Endothelial cell of umbilical vein (primary cell): ENCODE results near the gene SGCE. TPM values are rescaled to one million over a fixed set of nuclear protein-coding genes. Genes with fewer than 3 reads are reported as not detected.

Experiments
- BruUV-seq: library from RNA; stranded (reverse); fragments of 400-500 nt; replicated peaks from 2 replicates; lab custom pipeline; 2021; lab: Mats Ljungman, UMichigan
- CTCF ChIA-PET: fragments of 300-600, 350-600 bp; sonication (Branson Sonifier 250); formaldehyde crosslinking; loops from one replicate; lab custom pipeline; 2021; ENCODE audit warnings: antibody characterized with exemption, inconsistent platforms; lab: Charles Lee
- POLR2A ChIA-PET: fragments of 300-600, 350-600 bp; sonication (Branson Sonifier 250); formaldehyde crosslinking; loops from one replicate; lab custom pipeline; 2021; ENCODE audit warnings: antibody characterized with exemption, inconsistent platforms; lab: Charles Lee
- DNase-seq: peaks from one replicate; pipeline ENCODE4 v3.0.0-alpha.2; 2011; ENCODE audit warnings: low read depth, low spot score
- FAIRE-seq: peaks from 2 replicates; lab custom pipeline; 2011; peaks lifted over from hg19 to GRCh38; lab: Jason Lieb, UNC
- H2AFZ ChIP-seq: 2 replicates; pipeline ENCODE4 v1.6.0; 2012; ENCODE audit warnings: low read depth, low read length, control low read depth, inconsistent platforms
- H3K27ac ChIP-seq: 2 replicates; pipeline ENCODE4 v1.5.1; 2011; ENCODE audit warnings: low read depth, mild to moderate bottlenecking, control low read depth, low read length, moderate library complexity; ENCODE audit not compliant: insufficient read depth
- H3K27me3 ChIP-seq, 2 experiments: 2 replicates each; pipeline versions ENCODE4 v1.6.0 to v1.6.1; 2011; ENCODE audit warnings: low read length in 2 of 2, mixed read lengths in 1 of 2; ENCODE audit not compliant: control insufficient read depth in 2 of 2, insufficient read depth in 2 of 2
- H3K36me3 ChIP-seq, 2 experiments: 2 replicates in 1 of 2; 3 replicates in 1 of 2; pipeline ENCODE4 v1.5.1; 2011; ENCODE audit warnings: low read length in 2 of 2, mild to moderate bottlenecking in 1 of 2, moderate library complexity in 1 of 2; ENCODE audit not compliant: control insufficient read depth in 2 of 2, insufficient read depth in 2 of 2; ENCODE audit errors: extremely low read depth in 1 of 2
- H3K4me1 ChIP-seq: 3 replicates; pipeline ENCODE4 v1.5.1; 2011; ENCODE audit warnings: mild to moderate bottlenecking, low read length; ENCODE audit not compliant: control insufficient read depth, insufficient read depth; ENCODE audit errors: extremely low read depth
- H3K4me2 ChIP-seq: 2 replicates; pipeline ENCODE4 v1.6.1; 2011; ENCODE audit warnings: low read length, control low read depth, mixed read lengths; ENCODE audit not compliant: insufficient read depth
- H3K4me3 ChIP-seq, 3 experiments: fragments of 200-600 bp in 1 of 3; sonication (generic), shearing (Covaris generic) in 1 of 3; replicated peaks in 1 of 3; 2 replicates each; pipeline ENCODE4 v1.5.1; 2011 to 2016; ENCODE audit warnings: control low read depth in 3 of 3, low read length in 3 of 3, mild to moderate bottlenecking in 2 of 3, inconsistent platforms in 1 of 3, low read depth in 1 of 3, moderate library complexity in 1 of 3; ENCODE audit not compliant: insufficient read depth in 1 of 3
- H3K79me2 ChIP-seq: 2 replicates; pipeline ENCODE4 v1.6.0; 2012; ENCODE audit warnings: low read length, inconsistent platforms; ENCODE audit not compliant: control insufficient read depth, insufficient read depth
- H3K9ac ChIP-seq: replicated peaks from 2 replicates; pipeline ENCODE3; 2011; ENCODE audit warnings: low read length, control low read depth; ENCODE audit not compliant: insufficient read depth; ENCODE audit errors: extremely low read depth
- H3K9me1 ChIP-seq: replicated peaks from 3 replicates; pipeline ENCODE4 v1.6.0; 2011; ENCODE audit warnings: mild to moderate bottlenecking, low read length; ENCODE audit not compliant: control insufficient read depth, insufficient read depth; ENCODE audit errors: extremely low read depth
- H3K9me3 ChIP-seq: replicated peaks from 2 replicates; pipeline ENCODE4 v1.5.1; 2012; ENCODE audit warnings: low read length, inconsistent platforms; ENCODE audit not compliant: control insufficient read depth, insufficient read depth
- H4K20me1 ChIP-seq: replicated peaks from 2 replicates; pipeline ENCODE3; 2011; ENCODE audit warnings: mild to moderate bottlenecking, low read length; ENCODE audit not compliant: control insufficient read depth, insufficient read depth; ENCODE audit errors: extremely low read depth
- CTCF ChIP-seq, 2 donors: IDR thresholded peaks; 1 replicate in 1 of 2; 2 replicates in 1 of 2; pipeline ENCODE4 v1.5.1; 2011; ENCODE audit warnings: low read length in 2 of 2, mild to moderate bottlenecking in 2 of 2, moderate library complexity in 2 of 2, control low read depth in 1 of 2, inconsistent platforms in 1 of 2, low read depth in 1 of 2; ENCODE audit not compliant: insufficient read depth in 1 of 2; ENCODE audit errors: extremely low read depth in 1 of 2
- EZH2 ChIP-seq: IDR thresholded peaks from 2 replicates; pipeline ENCODE4 v1.6.1; 2012; ENCODE audit warnings: borderline replicate concordance, low read depth, mild to moderate bottlenecking, moderate library complexity, low read length, inconsistent platforms; ENCODE audit not compliant: severe bottlenecking
- FOS ChIP-seq: IDR thresholded peaks from 2 replicates; pipeline ENCODE4 v1.6.1; 2011; ENCODE audit warnings: mild to moderate bottlenecking, low read length, moderate library complexity, borderline replicate concordance; ENCODE audit not compliant: insufficient read depth
- GATA2 ChIP-seq: IDR thresholded peaks from 2 replicates; pipeline ENCODE4 v1.7.0; 2011; ENCODE audit warnings: low read depth, mild to moderate bottlenecking, moderate library complexity, mixed read lengths, low read length; ENCODE audit not compliant: insufficient read length, insufficient read depth
- JUN ChIP-seq: IDR thresholded peaks from 2 replicates; pipeline ENCODE4 v1.6.1; 2011; ENCODE audit warnings: borderline replicate concordance, low read depth; ENCODE audit not compliant: insufficient read length, insufficient read depth
- MAX ChIP-seq: IDR thresholded peaks from 2 replicates; pipeline ENCODE4 v1.6.1; 2011; ENCODE audit not compliant: insufficient read depth, insufficient read length
- MYC ChIP-seq: IDR thresholded peaks from one replicate; pipeline ENCODE4 v1.6.1; 2011; ENCODE audit warnings: mild to moderate bottlenecking, low read depth, low read length
- POLR2A ChIP-seq: IDR thresholded peaks from 2 replicates; pipeline ENCODE4 v1.6.1; 2012; ENCODE audit warnings: low read depth, mild to moderate bottlenecking, control low read depth, low read length
- POLR2AphosphoS5 ChIP-seq: IDR thresholded peaks from 2 replicates; pipeline ENCODE4 v1.6.1; 2012; ENCODE audit warnings: low read depth, mild to moderate bottlenecking, control low read depth, low read length, moderate library complexity; ENCODE audit not compliant: insufficient read depth
- dilution Hi-C: fragments of 300-500 bp; cut with MboI; formaldehyde crosslinking; loops from one replicate; pipeline ENCODE4 v1.15.0; 2019; ENCODE audit warnings: low sequenced_read_pairs; ENCODE audit not compliant: extremely low pct_ligation_motif_present
- intact Hi-C: fragments of 100-400 bp; cut with micrococcal nuclease; formaldehyde crosslinking; loops from one replicate; pipeline ENCODE4 v1.10.0; 2022
- polyA plus RNA-seq, 4 experiments: library from polyadenylated mRNA; depleted of rRNA in 3 of 4; stranded (reverse) in 3 of 4; unstranded in 1 of 4; fragments of >200 nt; gene quantifications; 2 replicates each; pipeline versions ENCODE4 v1.2.1 to v1.2.3, GENCODE V29; 2011 to 2012; ENCODE audit warnings: missing spikeins in 1 of 4
- total RNA-seq: library from RNA; stranded (reverse); gene quantifications from 2 replicates; pipeline ENCODE4 v1.2.3, GENCODE V29; 2021

The SGCE gene
- total and polyA plus RNA-seq, 2 donors (not counting 3 experiments of a cell fraction or from before 2014, with no cell fraction given) = 46.8 to 53.3 TPM

GRCh38 chr7:94580601-94581000 lies 75.3 kb downstream of the SGCE start:
- Histone ChIP-seq H3K36me3 (no peaks in the 10 kb centered on the region), H3K27me3 (no peaks in the 10 kb centered on the region), H4K20me1 (no peaks in the 10 kb centered on the region), H3K9ac (no peak overlapping the region), H3K4me1 (no peaks in the 10 kb centered on the region), H3K4me2 (no peak overlapping the region), H3K79me2 (no peaks in the 10 kb centered on the region), H3K4me3 (no peak overlapping the region), H3K27ac (no peak overlapping the region), H3K9me3 (no peaks in the 10 kb centered on the region), H2AFZ (no peak overlapping the region), H3K9me1 (no peaks in the 10 kb centered on the region)
- FAIRE-seq (no peak), DNase-seq (no peak)
- no TSS peak for BruUV-seq
- intact Hi-C loops (loop anchor here (10.0 kb wide), 1 partner anchor 56 kb away; no protein-coding TSS in a partner anchor), dilution Hi-C loops (no loop called here)
- POLR2A ChIA-PET = no interaction called here
- CTCF ChIA-PET = interaction anchor here (1.2 kb wide), 1 partner anchor 21 kb away, joined by 3 read pairs; no protein-coding TSS in a partner anchor
- no peak for TF ChIP-seq MAX
- no peak for TF ChIP-seq CTCF (IDR thresholded peaks at IDR 0.05; ENCODE audit: extremely low read depth in 1 of 2, insufficient read depth in 1 of 2, low read depth in 1 of 2, low read length in 2 of 2)
- TF ChIP-seq GATA2 = no peak
- no peak for TF ChIP-seq FOS
- no peak for TF ChIP-seq POLR2AphosphoS5

GRCh38 chr7:94579470-94579869 lies 76.5 kb downstream of the SGCE start:
- Histone ChIP-seq H3K79me2 (no peaks in the 10 kb centered on the region), H3K27ac (no peak overlapping the region), H3K9ac (no peak overlapping the region), H3K4me2 (no peak overlapping the region), H2AFZ (no peak overlapping the region), H4K20me1 (no peaks in the 10 kb centered on the region), H3K9me3 (no peaks in the 10 kb centered on the region), H3K9me1 (no peaks in the 10 kb centered on the region), H3K4me1 (no peaks in the 10 kb centered on the region), H3K27me3 (no peaks in the 10 kb centered on the region), H3K4me3 (no peak overlapping the region), H3K36me3 (no peaks in the 10 kb centered on the region)
- no peak for FAIRE-seq
- no peak for DNase-seq
- TF ChIP-seq EZH2 = no peak
- TF ChIP-seq MAX = no peak
- TF ChIP-seq GATA2 = no peak
- no peak for TF ChIP-seq FOS
- no peak for TF ChIP-seq POLR2AphosphoS5
- no peak for TF ChIP-seq JUN
- TF ChIP-seq MYC = no peak
- TF ChIP-seq CTCF (IDR thresholded peaks at IDR 0.05; ENCODE audit: extremely low read depth in 1 of 2, insufficient read depth in 1 of 2, low read depth in 1 of 2, low read length in 2 of 2) = no peak
- no peak for TF ChIP-seq POLR2A
- dilution Hi-C loops = no loop called here
- no TSS peak for BruUV-seq
- CTCF ChIA-PET = no interaction called here
- POLR2A ChIA-PET = no interaction called here
- intact Hi-C loops = no loop called here
